H1 (cell line): ENCODE measurements around the gene PAFAH1B1. TPM values are rescaled to one million over a fixed set of nuclear protein-coding genes. Genes with fewer than 3 reads are reported as not detected.

ENCODE experiments used
- CTCF ChIA-PET: fragments of 300-600 bp; sonication (Branson Sonifier 250); formaldehyde crosslinking; loops from one replicate; lab custom pipeline; 2021; ENCODE audit not compliant: partially characterized antibody; lab: Charles Lee
- POLR2A ChIA-PET: fragments of 300-600 bp; sonication (Branson Sonifier 250); formaldehyde crosslinking; loops from one replicate; lab custom pipeline; 2021; ENCODE audit warnings: inconsistent platforms; ENCODE audit not compliant: partially characterized antibody; lab: Charles Lee
- DNase-seq, 2 experiments: peaks; one replicate each; pipeline versions ENCODE4 v3.0.0 to v3.0.0-alpha.2; 2010 to 2022; ENCODE audit warnings: low spot score in 2 of 2, low read depth in 1 of 2, mixed read lengths in 1 of 2
- FAIRE-seq: peaks from 2 replicates; lab custom pipeline; 2011; peaks lifted over from hg19 to GRCh38; lab: Jason Lieb, UNC
- H2AFZ ChIP-seq: 2 replicates; pipeline ENCODE4 v1.8.1; 2012; ENCODE audit warnings: low read length, inconsistent platforms
- H2AK5ac ChIP-seq: 2 replicates; pipeline ENCODE4 v1.6.1; 2013; ENCODE audit warnings: low read depth, low read length
- H2BK120ac ChIP-seq: replicated peaks from 2 replicates; pipeline ENCODE3; 2013; ENCODE audit warnings: low read depth, low read length, inconsistent platforms
- H2BK12ac ChIP-seq: 2 replicates; pipeline ENCODE4 v1.6.1; 2013; ENCODE audit warnings: low read depth, low read length
- H2BK15ac ChIP-seq: 2 replicates; pipeline ENCODE4 v1.6.1; 2013; ENCODE audit warnings: low read length
- H2BK20ac ChIP-seq: 2 replicates; pipeline ENCODE4 v1.6.1; 2013; ENCODE audit warnings: low read length
- H2BK5ac ChIP-seq: 2 replicates; pipeline ENCODE4 v1.6.1; 2013; ENCODE audit warnings: low read depth, low read length
- H3K14ac ChIP-seq: 2 replicates; pipeline ENCODE4 v1.6.1; 2013; ENCODE audit warnings: inconsistent platforms; ENCODE audit not compliant: insufficient read length
- H3K18ac ChIP-seq: 2 replicates; pipeline ENCODE4 v1.6.1; 2013; ENCODE audit warnings: low read length; ENCODE audit errors: extremely low read depth
- H3K23ac ChIP-seq: 2 replicates; pipeline ENCODE4 v1.6.1; 2013; ENCODE audit warnings: inconsistent platforms; ENCODE audit not compliant: insufficient read length
- H3K23me2 ChIP-seq: 2 replicates; pipeline ENCODE4 v1.6.1; 2013; ENCODE audit warnings: low read depth, low read length
- H3K27ac ChIP-seq: 2 replicates; pipeline ENCODE4 v1.6.1; 2011; ENCODE audit warnings: low read depth, low read length, inconsistent platforms
- H3K27me3 ChIP-seq, 4 experiments: replicated peaks in 1 of 4; 1 replicate in 1 of 4; 2 replicates in 3 of 4; pipeline versions ENCODE4 v1.6.1 to v1.8.1; 2011 to 2013; ENCODE audit warnings: low read length in 3 of 4, mild to moderate bottlenecking in 3 of 4, inconsistent platforms in 2 of 4, mixed read lengths in 2 of 4, moderate library complexity in 1 of 4; ENCODE audit not compliant: control insufficient read depth in 3 of 4, insufficient read depth in 3 of 4; ENCODE audit errors: extremely low read depth in 1 of 4
- H3K36me3 ChIP-seq, 4 experiments: 2 replicates each; pipeline versions ENCODE4 v1.6.1 to v1.8.1; 2011 to 2013; ENCODE audit warnings: mild to moderate bottlenecking in 4 of 4, low read length in 3 of 4, moderate library complexity in 2 of 4, control low read depth in 1 of 4, inconsistent platforms in 1 of 4; ENCODE audit not compliant: insufficient read depth in 4 of 4, control insufficient read depth in 2 of 4
- H3K4ac ChIP-seq: replicated peaks from 2 replicates; pipeline ENCODE3; 2013; ENCODE audit warnings: low read length, low read depth, mixed read lengths, inconsistent platforms; ENCODE audit not compliant: insufficient read length
- H3K4me1 ChIP-seq, 4 experiments: replicated peaks in 1 of 4; 1 replicate in 1 of 4; 2 replicates in 3 of 4; pipeline versions ENCODE4 v1.6.1 to v1.8.1; 2011 to 2013; ENCODE audit warnings: low read length in 3 of 4, inconsistent platforms in 2 of 4, mixed read lengths in 1 of 4; ENCODE audit not compliant: insufficient read depth in 4 of 4, control insufficient read depth in 3 of 4
- H3K4me2 ChIP-seq, 2 experiments: 2 replicates each; pipeline versions ENCODE4 v1.6.1 to v1.8.1; 2011 to 2013; ENCODE audit warnings: low read depth in 2 of 2, low read length in 2 of 2, control low read depth in 1 of 2, inconsistent platforms in 1 of 2, mild to moderate bottlenecking in 1 of 2; ENCODE audit not compliant: insufficient read depth in 1 of 2
- H3K4me3 ChIP-seq, 4 experiments: fragments of 200-600, 300-600 bp in 1 of 4; sonication (generic), shearing (Covaris generic), sonication (Bioruptor Twin) in 1 of 4; 2 replicates each; pipeline versions ENCODE4 v1.5.1 to v1.8.1; 2011 to 2016; ENCODE audit warnings: low read length in 4 of 4, low read depth in 3 of 4, control low read depth in 2 of 4, inconsistent platforms in 2 of 4, mild to moderate bottlenecking in 2 of 4, mixed read lengths in 1 of 4, moderate library complexity in 1 of 4; ENCODE audit not compliant: insufficient read depth in 2 of 4; ENCODE audit errors: extremely low read depth in 1 of 4
- H3K56ac ChIP-seq: replicated peaks from 2 replicates; pipeline ENCODE3; 2013; ENCODE audit warnings: low read depth, mild to moderate bottlenecking, mixed read lengths, low read length, inconsistent platforms; ENCODE audit not compliant: insufficient read length
- H3K79me1 ChIP-seq: 2 replicates; pipeline ENCODE4 v1.6.1; 2013; ENCODE audit warnings: low read depth, low read length, control low read depth
- H3K79me2 ChIP-seq, 2 experiments: 2 replicates each; pipeline versions ENCODE4 v1.6.1 to v1.8.1; 2012 to 2013; ENCODE audit warnings: low read length in 2 of 2, mild to moderate bottlenecking in 2 of 2, inconsistent platforms in 1 of 2; ENCODE audit not compliant: insufficient read depth in 2 of 2, control insufficient read depth in 1 of 2
- H3K9ac ChIP-seq, 4 experiments: replicated peaks in 1 of 4; 1 replicate in 1 of 4; 2 replicates in 3 of 4; pipeline versions ENCODE4 v1.6.1 to v1.8.1; 2011 to 2013; ENCODE audit warnings: low read depth in 3 of 4, low read length in 3 of 4, control low read depth in 2 of 4, mild to moderate bottlenecking in 2 of 4, moderate library complexity in 2 of 4, inconsistent platforms in 1 of 4; ENCODE audit errors: extremely low read depth in 1 of 4
- H3K9me3 ChIP-seq, 2 experiments: 2 replicates each; pipeline versions ENCODE4 v1.6.1 to v1.8.1; 2012 to 2013; ENCODE audit warnings: mild to moderate bottlenecking in 2 of 2, moderate library complexity in 2 of 2, control low read depth in 1 of 2, inconsistent platforms in 1 of 2, low read depth in 1 of 2, low read length in 1 of 2, mixed read lengths in 1 of 2; ENCODE audit not compliant: insufficient read depth in 2 of 2
- H4K20me1 ChIP-seq, 2 experiments: replicated peaks in 1 of 2; 2 replicates each; pipeline versions ENCODE3 to v1.8.1; 2011 to 2013; ENCODE audit warnings: inconsistent platforms in 2 of 2, low read length in 2 of 2, mild to moderate bottlenecking in 1 of 2; ENCODE audit not compliant: insufficient read depth in 2 of 2, control insufficient read depth in 1 of 2
- H4K5ac ChIP-seq: 2 replicates; pipeline ENCODE4 v1.6.1; 2013; ENCODE audit warnings: low read length, low read depth, mixed read lengths, inconsistent platforms; ENCODE audit not compliant: insufficient read length
- H4K8ac ChIP-seq: 2 replicates; pipeline ENCODE4 v1.8.0; 2013; ENCODE audit warnings: mild to moderate bottlenecking, moderate library complexity, low read length, inconsistent platforms; ENCODE audit not compliant: insufficient read depth; ENCODE audit errors: extremely low read depth
- H4K91ac ChIP-seq: replicated peaks from 2 replicates; pipeline ENCODE3; 2013; ENCODE audit warnings: low read length, mixed read lengths, inconsistent platforms; ENCODE audit not compliant: insufficient read length
- CHD1 ChIP-seq: IDR thresholded peaks from 2 replicates; pipeline ENCODE4 v1.6.1; 2012; ENCODE audit warnings: low read depth, low read length, improper control_type of control experiment
- CREB1 ChIP-seq: IDR thresholded peaks from 2 replicates; pipeline ENCODE4 v1.6.1; 2012; ENCODE audit warnings: inconsistent platforms
- EGR1 ChIP-seq: IDR thresholded peaks from 2 replicates; pipeline ENCODE4 v1.6.1; 2011; ENCODE audit warnings: low read depth, low read length, borderline replicate concordance
- HDAC6 ChIP-seq: IDR thresholded peaks from one replicate; pipeline ENCODE4 v1.7.1; 2012; ENCODE audit warnings: low read depth, mild to moderate bottlenecking, inconsistent platforms, low read length, moderate library complexity
- NRF1 ChIP-seq: IDR thresholded peaks from 2 replicates; pipeline ENCODE4 v1.6.1; 2011; ENCODE audit warnings: mild to moderate bottlenecking, low read depth, low read length, improper control_type of control experiment
- RNF2 ChIP-seq: fragments of 200-900, 300-1000 bp; sonication (generic); IDR thresholded peaks from 2 replicates; pipeline ENCODE4 v1.7.1; 2016; ENCODE audit warnings: borderline replicate concordance, low read depth, mild to moderate bottlenecking, antibody characterized with exemption, low read length; ENCODE audit not compliant: poor library complexity, severe bottlenecking; ENCODE audit errors: missing control alignments
- SAP30 ChIP-seq: fragments of 300-600 bp; sonication (generic); IDR thresholded peaks from 2 replicates; pipeline ENCODE4 v1.7.1; 2012; ENCODE audit warnings: low read length, moderate library complexity, mild to moderate bottlenecking, inconsistent platforms; ENCODE audit not compliant: insufficient read depth, insufficient replicate concordance
- SIN3A ChIP-seq, 2 experiments: IDR thresholded peaks in 1 of 2; conservative IDR thresholded peaks in 1 of 2; 2 replicates each; pipeline ENCODE4 v1.6.1; 2011 to 2012; ENCODE audit warnings: low read length in 2 of 2, improper control_type of control experiment in 1 of 2, low read depth in 1 of 2, mild to moderate bottlenecking in 1 of 2
- SIRT6 ChIP-seq: IDR thresholded peaks from one replicate; pipeline ENCODE4 v1.7.1; 2012; ENCODE audit warnings: low read length, inconsistent platforms
- SIX5 ChIP-seq: IDR thresholded peaks from 2 replicates; pipeline ENCODE4 v1.6.1; 2011; ENCODE audit warnings: mild to moderate bottlenecking, low read depth, low read length
- WGBS, 2 experiments: shearing (Covaris generic) in 1 of 2; methylation state at CpG; one replicate each; pipeline versions ENCODE4 v1.1.6 to v1.1.7; 2013 to 2015; ENCODE audit warnings: low lambda C conversion rate in 2 of 2, mixed read lengths in 2 of 2, inconsistent platforms in 1 of 2, low coverage in 1 of 2, missing lambda C conversion rate in 1 of 2; ENCODE audit not compliant: insufficient replicate concordance in 2 of 2, insufficient coverage in 1 of 2, insufficient read length in 1 of 2; ENCODE audit errors: extremely low coverage in 1 of 2, missing lambda C conversion rate in 1 of 2; 5-methylcytosine and 5-hydroxymethylcytosine counted together
- polyA plus RNA-seq, 7 experiments: library from polyadenylated mRNA; depleted of rRNA in 3 of 7; stranded (reverse) in 5 of 7; unstranded in 2 of 7; fragments of >200 nt in 5 of 7; fragments of 200-250 nt in 2 of 7; gene quantifications; 1 replicate in 5 of 7; 2 replicates in 1 of 7; 4 replicates in 1 of 7; pipeline versions ENCODE4 v1.2.1 to v1.2.3, GENCODE V29; 2011 to 2013; ENCODE audit warnings: missing spikeins in 2 of 7, mixed read lengths in 2 of 7
- total RNA-seq: library from RNA; stranded (reverse); fragmentation: NEBNext Ultra II Directional; extraction: Animal tissue kit (Norgen Biotek cat#: 25700); gene quantifications from 2 replicates; pipeline ENCODE4 v1.2.1, GENCODE V29; 2021
- TF ChIP-seq, protein P1 (sequence below): IDR thresholded peaks from 2 replicates; pipeline ENCODE4 v1.6.1; 2011; ENCODE audit warnings: low read length, improper control_type of control experiment
- TF ChIP-seq, protein P2 (sequence below): IDR thresholded peaks from 2 replicates; pipeline ENCODE4 v1.6.1; 2012; ENCODE audit warnings: inconsistent platforms

The PAFAH1B1 gene
- total and polyA plus RNA-seq, 2 of the 8 experiments (the other 6 are each of a cell fraction or from before 2014, with no cell fraction given), result 42.0 to 152 TPM

DNA sequence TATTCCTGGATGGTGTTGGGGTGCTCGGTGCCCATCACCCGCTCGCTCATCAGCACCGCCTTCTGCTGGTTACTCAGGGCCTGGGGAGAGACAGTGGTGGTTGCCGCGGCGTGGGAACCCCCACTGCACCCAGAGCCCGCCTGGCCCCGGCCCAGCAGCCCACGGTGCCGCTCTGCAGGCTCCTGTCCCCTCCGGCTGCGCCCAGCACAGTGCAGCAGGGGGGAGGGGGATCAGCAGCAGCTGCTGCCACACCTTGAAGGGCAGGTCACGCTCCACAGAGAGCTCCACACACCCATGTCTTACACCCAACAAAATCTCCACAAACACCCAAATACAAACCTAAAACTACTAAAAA is 99.3 kb downstream of the PAFAH1B1 start:
- Histone ChIP-seq H2AK5ac (no peak overlapping the region), H2BK120ac (no peak overlapping the region), H2BK20ac (no peak overlapping the region), H3K79me1 (no peaks in the 10 kb centered on the region; the same call in 1 of the 2 replicates), H4K91ac (no peak overlapping the region), H2BK15ac (no peak overlapping the region), H3K9me3 (no peaks in the 10 kb centered on the region), H3K79me2 (no peaks in the 10 kb centered on the region), H3K4me1 (peaks cover 0 to 7% (median 0%) of the 10 kb centered on the region in 4 experiments; a peak in 2 of 7 replicates), H2BK12ac (no peak overlapping the region), H3K4me2 (no peak overlapping the region), H3K23ac (no peak overlapping the region), H3K14ac (no peak overlapping the region), H2BK5ac (no peak overlapping the region), H3K18ac (no peak overlapping the region; the same call in 1 of the 2 replicates), H3K27me3 (no peaks in the 10 kb centered on the region), H4K8ac (no peak overlapping the region), H3K4ac (no peak overlapping the region), H3K4me3 (no peak overlapping the region), H3K23me2 (no peaks in the 10 kb centered on the region), H3K56ac (no peak overlapping the region), H3K9ac (no peak overlapping the region), H4K5ac (no peak overlapping the region), H3K36me3 (peaks cover 0 to 58% (median 5%) of the 10 kb centered on the region in 4 experiments; a peak in 5 of 8 replicates), H2AFZ (no peak overlapping the region), H4K20me1 (peaks cover 0 to 7% of the 10 kb centered on the region in 2 experiments), H3K27ac (no peak overlapping the region)
- ChIA-PET POLR2A (interaction anchor here (0.5 to 1.0 kb wide), 3 partner anchors 27 to 135 kb away, joined by 3 read pairs; no protein-coding TSS in a partner anchor), CTCF (interaction anchor here (0.7 to 2.9 kb wide), 3 partner anchors 8 to 16 kb away, joined by 3 to 11 read pairs (median 3); no protein-coding TSS in a partner anchor)
- 87% methylated on average over 14 of the region's 14 CpGs; no CpG with 5 or more reads in 1 of the 2 experiments for WGBS, 2 experiments
- FAIRE-seq, result no peak
- no peak for DNase-seq
- TF ChIP-seq, protein P1, sequence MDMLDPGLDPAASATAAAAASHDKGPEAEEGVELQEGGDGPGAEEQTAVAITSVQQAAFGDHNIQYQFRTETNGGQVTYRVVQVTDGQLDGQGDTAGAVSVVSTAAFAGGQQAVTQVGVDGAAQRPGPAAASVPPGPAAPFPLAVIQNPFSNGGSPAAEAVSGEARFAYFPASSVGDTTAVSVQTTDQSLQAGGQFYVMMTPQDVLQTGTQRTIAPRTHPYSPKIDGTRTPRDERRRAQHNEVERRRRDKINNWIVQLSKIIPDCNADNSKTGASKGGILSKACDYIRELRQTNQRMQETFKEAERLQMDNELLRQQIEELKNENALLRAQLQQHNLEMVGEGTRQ, result no peak
- no peak for TF ChIP-seq NRF1
- TF ChIP-seq SIX5, result no peak
- no peak for TF ChIP-seq EGR1
- no peak for TF ChIP-seq HDAC6
- TF ChIP-seq SAP30, result no peak
- no peak for TF ChIP-seq RNF2
- TF ChIP-seq SIRT6, result no peak
- no peak for TF ChIP-seq SIN3A (conservative IDR thresholded peaks at IDR 0.05 in 1 of 2, IDR thresholded peaks at IDR 0.05 in 1 of 2; ENCODE audit: low read depth in 1 of 2, low read length in 2 of 2)
- TF ChIP-seq CREB1, result no peak
- no peak for TF ChIP-seq CHD1
- TF ChIP-seq, protein P2, sequence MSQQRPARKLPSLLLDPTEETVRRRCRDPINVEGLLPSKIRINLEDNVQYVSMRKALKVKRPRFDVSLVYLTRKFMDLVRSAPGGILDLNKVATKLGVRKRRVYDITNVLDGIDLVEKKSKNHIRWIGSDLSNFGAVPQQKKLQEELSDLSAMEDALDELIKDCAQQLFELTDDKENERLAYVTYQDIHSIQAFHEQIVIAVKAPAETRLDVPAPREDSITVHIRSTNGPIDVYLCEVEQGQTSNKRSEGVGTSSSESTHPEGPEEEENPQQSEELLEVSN, result no peak
